D721Med (cell line): ENCODE data around the gene BRMS1.

Experiments
- DNase-seq: peaks from one replicate; pipeline ENCODE4 v3.0.0; 2011; ENCODE audit warnings: low spot score; ENCODE audit not compliant: insufficient read length
- FAIRE-seq: peaks from 2 replicates; lab custom pipeline; 2011; peaks lifted over from hg19 to GRCh38; lab: Jason Lieb, UNC
- CTCF ChIP-seq: IDR thresholded peaks from 2 replicates; pipeline ENCODE4 v1.5.1; 2012; ENCODE audit warnings: mild to moderate bottlenecking, control low read depth; ENCODE audit not compliant: insufficient read depth; ENCODE audit errors: missing control alignments

BRMS1 gene

GRCh38 chr11:66373265-66373664 is 28.4 kb upstream of the BRMS1 start:
- no peak for TF ChIP-seq CTCF
- FAIRE-seq: no peak

GRCh38 chr11:66371627-66372415 is 26.9 kb upstream of the BRMS1 start, which contains the start of gene SLC29A2:
Gene SLC29A2 (minus strand): TSS chr11:66371760. CDS start chr11:66371591, 169 bp downstream.
- peak; percentile 75 for DNase-seq
- TF ChIP-seq CTCF: no peak
- FAIRE-seq: no peak

More at GRCh38 chr11:66373265-66373664, 28.4 kb upstream of the BRMS1 start:
- DNase-seq: no peak

GRCh38 chr11:66369073-66369894 is 24.4 kb upstream of the BRMS1 start:
- FAIRE-seq: no peak
- no peak for TF ChIP-seq CTCF
- DNase-seq: no peak

- TF ChIP-seq CTCF: no peak
- DNase-seq (no peak), FAIRE-seq (no peak)
Observed at GRCh38 chr11:66368484-66368883, 23.6 kb upstream of the BRMS1 start.

GRCh38 chr11:66367561-66368312 is 22.8 kb upstream of the BRMS1 start:
- FAIRE-seq (no peak), DNase-seq (no peak)
- TF ChIP-seq CTCF: no peak

GRCh38 chr11:66366844-66367477 is 22.1 kb upstream of the BRMS1 start:
- FAIRE-seq: no peak
- DNase-seq: no peak
- TF ChIP-seq CTCF: no peak
